Loucy (cell line): ENCODE results near the gene ABCA6.

Experiments used
- H2AFZ ChIP-seq: fragments of 200-600 bp; sonication (generic); 2 replicates; pipeline ENCODE4 v1.6.0; 2016; ENCODE audit warnings: antibody characterized with exemption, mild to moderate bottlenecking, low read length, moderate library complexity
- H3F3A ChIP-seq: fragments of 200-600 bp; 2 replicates; pipeline ENCODE4 v1.6.0; 2016; ENCODE audit warnings: antibody characterized with exemption, low read depth, mild to moderate bottlenecking
- H3K27me3 ChIP-seq: fragments of 200-600 bp; sonication (generic); 2 replicates; pipeline ENCODE4 v1.6.1; 2014; ENCODE audit warnings: low read length, mild to moderate bottlenecking; ENCODE audit not compliant: insufficient read depth, poor library complexity, severe bottlenecking
- H3K36me3 ChIP-seq: fragments of 200-600 bp; sonication (generic); 2 replicates; pipeline ENCODE4 v1.6.1; 2016; ENCODE audit warnings: low read length; ENCODE audit not compliant: insufficient read depth
- H3K4me1 ChIP-seq: fragments of 200-600 bp; sonication (generic); 2 replicates; pipeline ENCODE4 v1.5.1; 2014; ENCODE audit warnings: low read length, mild to moderate bottlenecking; ENCODE audit not compliant: insufficient read depth, poor library complexity, severe bottlenecking
- H3K4me2 ChIP-seq: fragments of 200-600 bp; sonication (generic); 2 replicates; pipeline ENCODE4 v1.6.0; 2014; ENCODE audit warnings: antibody characterized with exemption, low read length, low read depth, mild to moderate bottlenecking; ENCODE audit not compliant: poor library complexity, severe bottlenecking
- H3K4me3 ChIP-seq: fragments of 200-600 bp; sonication (generic); 2 replicates; pipeline ENCODE4 v1.5.1; 2014; ENCODE audit warnings: low read length, mild to moderate bottlenecking, mixed read lengths; ENCODE audit not compliant: poor library complexity, severe bottlenecking
- H3K79me2 ChIP-seq: fragments of 200-600 bp; sonication (generic); 2 replicates; pipeline ENCODE4 v1.6.1; 2014; ENCODE audit warnings: low read length; ENCODE audit not compliant: insufficient read depth
- H3K9ac ChIP-seq: fragments of 200-600 bp; sonication (generic); 2 replicates; pipeline ENCODE4 v1.6.0; 2014; ENCODE audit warnings: mild to moderate bottlenecking, low read depth, low read length, moderate library complexity; ENCODE audit not compliant: poor library complexity, severe bottlenecking
- H3K9me2 ChIP-seq: fragments of 200-600 bp; sonication (generic); replicated peaks from 2 replicates; pipeline ENCODE4 v1.6.1; 2016; ENCODE audit warnings: low read depth, low read length, mixed read lengths
- H3K9me3 ChIP-seq: fragments of 200-600 bp; sonication (generic); 2 replicates; pipeline ENCODE4 v1.6.1; 2014; ENCODE audit warnings: mild to moderate bottlenecking, antibody characterized with exemption, low read length, low read depth; ENCODE audit not compliant: insufficient read depth
- H4K20me1 ChIP-seq: fragments of 200-600 bp; sonication (generic); 2 replicates; pipeline ENCODE4 v1.6.0; 2014; ENCODE audit warnings: antibody characterized with exemption, low read length, mild to moderate bottlenecking; ENCODE audit not compliant: insufficient read depth, poor library complexity, severe bottlenecking
- EZH2phosphoT487 ChIP-seq: fragments of 200-600 bp; IDR thresholded peaks from 2 replicates; pipeline ENCODE4 v1.6.1; 2018; ENCODE audit warnings: antibody characterized with exemption, mild to moderate bottlenecking, moderate library complexity, borderline replicate concordance
- TF ChIP-seq, protein P1 (sequence below): fragments of 200-600 bp; sonication (generic); conservative IDR thresholded peaks from 2 replicates; pipeline ENCODE4 v1.5.1; 2014; ENCODE audit warnings: mild to moderate bottlenecking, antibody characterized with exemption, low read length

The ABCA6 gene

DNA sequence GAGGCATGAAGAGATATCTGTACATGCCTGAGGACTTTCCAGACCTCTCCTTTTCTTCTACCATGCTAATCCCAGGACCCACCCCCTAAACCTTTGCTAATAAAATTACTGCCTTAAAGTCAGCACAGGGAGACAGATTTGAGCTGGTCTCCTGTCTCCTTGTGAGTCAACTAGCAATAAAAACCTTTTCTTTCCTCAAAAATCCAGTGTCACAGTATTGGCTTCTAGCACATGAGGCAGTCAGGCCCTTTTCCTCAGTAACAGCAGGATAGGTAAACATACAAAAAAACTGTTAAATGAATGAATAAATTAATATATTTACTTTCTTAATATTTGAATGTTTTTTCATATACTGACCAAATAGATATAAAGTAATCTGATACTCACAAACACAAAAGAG is 45.6 kb upstream of the ABCA6 start:
- H2AFZ ChIP-seq = no peak overlapping the region
- no peaks in the 10 kb centered on the region for H3K9me3 ChIP-seq
- no peaks in the 10 kb centered on the region for H3K27me3 ChIP-seq
- H3F3A ChIP-seq = no peaks in the 10 kb centered on the region
- H3K4me2 ChIP-seq = no peak overlapping the region
- no peak overlapping the region for H3K4me3 ChIP-seq
- no peaks in the 10 kb centered on the region for H3K4me1 ChIP-seq
- H3K36me3 ChIP-seq = no peaks in the 10 kb centered on the region
- TF ChIP-seq, protein P1, sequence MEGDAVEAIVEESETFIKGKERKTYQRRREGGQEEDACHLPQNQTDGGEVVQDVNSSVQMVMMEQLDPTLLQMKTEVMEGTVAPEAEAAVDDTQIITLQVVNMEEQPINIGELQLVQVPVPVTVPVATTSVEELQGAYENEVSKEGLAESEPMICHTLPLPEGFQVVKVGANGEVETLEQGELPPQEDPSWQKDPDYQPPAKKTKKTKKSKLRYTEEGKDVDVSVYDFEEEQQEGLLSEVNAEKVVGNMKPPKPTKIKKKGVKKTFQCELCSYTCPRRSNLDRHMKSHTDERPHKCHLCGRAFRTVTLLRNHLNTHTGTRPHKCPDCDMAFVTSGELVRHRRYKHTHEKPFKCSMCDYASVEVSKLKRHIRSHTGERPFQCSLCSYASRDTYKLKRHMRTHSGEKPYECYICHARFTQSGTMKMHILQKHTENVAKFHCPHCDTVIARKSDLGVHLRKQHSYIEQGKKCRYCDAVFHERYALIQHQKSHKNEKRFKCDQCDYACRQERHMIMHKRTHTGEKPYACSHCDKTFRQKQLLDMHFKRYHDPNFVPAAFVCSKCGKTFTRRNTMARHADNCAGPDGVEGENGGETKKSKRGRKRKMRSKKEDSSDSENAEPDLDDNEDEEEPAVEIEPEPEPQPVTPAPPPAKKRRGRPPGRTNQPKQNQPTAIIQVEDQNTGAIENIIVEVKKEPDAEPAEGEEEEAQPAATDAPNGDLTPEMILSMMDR = no peak
- TF ChIP-seq EZH2phosphoT487 = no peak
- H3K9me2 ChIP-seq = no peaks in the 10 kb centered on the region
- no peak overlapping the region for H3K9ac ChIP-seq
- no peaks in the 10 kb centered on the region for H3K79me2 ChIP-seq
- H4K20me1 ChIP-seq = no peaks in the 10 kb centered on the region

DNA sequence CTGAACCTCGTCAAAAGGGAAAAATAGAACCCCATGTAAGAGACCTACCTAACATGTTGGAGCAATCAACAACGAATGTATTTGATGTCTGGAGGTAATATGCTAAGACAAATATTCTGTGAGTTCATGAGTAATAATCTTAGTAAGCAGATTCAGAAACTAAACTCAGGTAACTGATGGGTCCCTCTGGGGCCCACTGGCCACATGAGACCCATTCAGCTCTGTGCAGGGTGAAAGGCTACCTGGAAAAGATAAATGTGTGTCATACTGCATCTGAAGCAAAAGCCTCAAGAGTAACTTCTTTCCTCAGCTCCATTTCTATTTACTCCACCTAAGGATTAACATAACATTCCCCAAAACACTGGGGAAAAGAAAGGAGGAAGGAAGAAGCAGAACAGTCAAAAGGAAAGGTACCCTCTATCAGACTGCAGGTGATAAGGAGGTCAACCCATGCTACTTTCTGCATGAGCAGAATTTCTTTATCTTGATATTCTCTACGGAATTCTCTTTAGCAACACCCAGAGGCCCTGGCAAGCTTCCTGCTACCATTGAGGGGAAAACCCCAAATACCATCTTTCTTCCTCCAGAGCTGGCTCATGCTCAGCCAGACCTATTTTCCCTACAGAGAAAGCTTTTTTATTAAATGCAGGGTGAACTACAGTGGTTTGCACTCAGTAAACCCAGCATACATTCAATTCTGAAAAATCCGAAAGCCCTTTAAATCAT is 37.7 kb upstream of the ABCA6 start:
- H3K9me2 ChIP-seq = no peaks in the 10 kb centered on the region
- H3K9me3 ChIP-seq = no peaks in the 10 kb centered on the region
- H3K27me3 ChIP-seq = no peaks in the 10 kb centered on the region
- no peak overlapping the region for H3K4me2 ChIP-seq
- no peaks in the 10 kb centered on the region for H3K36me3 ChIP-seq
- no peak overlapping the region for H3K4me3 ChIP-seq
- TF ChIP-seq, protein P1 = no peak
- no peak for TF ChIP-seq EZH2phosphoT487
- H3K79me2 ChIP-seq = no peaks in the 10 kb centered on the region
- H2AFZ ChIP-seq = no peak overlapping the region
- H3K9ac ChIP-seq = no peak overlapping the region
- no peaks in the 10 kb centered on the region for H3K4me1 ChIP-seq
- H4K20me1 ChIP-seq = no peaks in the 10 kb centered on the region
- no peaks in the 10 kb centered on the region for H3F3A ChIP-seq

- H3K4me3 ChIP-seq = no peak overlapping the region
These were observed 34.7 kb upstream of the ABCA6 start for GRCh38 chr17:69176457-69176795.

More at GRCh38 chr17:69176457-69176795, 34.7 kb upstream of the ABCA6 start:
- H3K4me1 ChIP-seq = no peaks in the 10 kb centered on the region
- no peak overlapping the region for H3K9ac ChIP-seq
- no peaks in the 10 kb centered on the region for H3K27me3 ChIP-seq
- H3K36me3 ChIP-seq = no peaks in the 10 kb centered on the region
- no peaks in the 10 kb centered on the region for H3K9me2 ChIP-seq
- H4K20me1 ChIP-seq = no peaks in the 10 kb centered on the region
- no peaks in the 10 kb centered on the region for H3K79me2 ChIP-seq
- TF ChIP-seq, protein P1 = no peak
- TF ChIP-seq EZH2phosphoT487 = no peak
- H3K4me2 ChIP-seq = no peak overlapping the region
- H3F3A ChIP-seq = no peaks in the 10 kb centered on the region
- H3K9me3 ChIP-seq = no peaks in the 10 kb centered on the region
- H2AFZ ChIP-seq = no peak overlapping the region
